Neural progenitor cell (in vitro differentiated cells): ENCODE measurements around the gene FCER2. TPM values are rescaled to one million over a fixed set of nuclear protein-coding genes. Genes with fewer than 3 reads are reported as not detected.
A peak's percentile ranks its signal among the peaks of the same experiment; 100 is the strongest.
"Not testable (repeated sequence)": the region's sequence is repeated elsewhere in the genome, so short reads cannot be mapped to it uniquely, and the experiment has no call there.

Experiments
- DNase-seq: peaks from one replicate; pipeline ENCODE4 v3.0.0-alpha.2; 2016; ENCODE audit warnings: low spot score
- H2AFZ ChIP-seq: fragments of 200-600 bp; sonication (generic); replicated peaks from 2 replicates; pipeline ENCODE4 v1.6.1; 2016; ENCODE audit warnings: antibody characterized with exemption
- H3F3A ChIP-seq: fragments of 200-600 bp; sonication (generic); 2 replicates; pipeline ENCODE4 v1.6.1; 2016; ENCODE audit warnings: antibody characterized with exemption, low read depth
- H3K27ac ChIP-seq: fragments of 200-600 bp; sonication (generic); 2 replicates; pipeline ENCODE4 v1.5.1; 2016; ENCODE audit warnings: mild to moderate bottlenecking
- H3K27me3 ChIP-seq: fragments of 200-600 bp; sonication (generic); 2 replicates; pipeline ENCODE4 v1.6.1; 2016; ENCODE audit warnings: mild to moderate bottlenecking, moderate library complexity
- H3K36me3 ChIP-seq: fragments of 200-600 bp; sonication (generic); 2 replicates; pipeline ENCODE4 v1.5.1; 2016
- H3K4me1 ChIP-seq: fragments of 200-600 bp; sonication (generic); 2 replicates; pipeline ENCODE4 v1.6.1; 2016; ENCODE audit warnings: mixed run types
- H3K4me2 ChIP-seq: fragments of 200-600 bp; sonication (generic); 2 replicates; pipeline ENCODE4 v1.6.1; 2016
- H3K4me3 ChIP-seq: fragments of 200-600 bp; sonication (generic); 2 replicates; pipeline ENCODE4 v1.5.1; 2016
- H3K79me2 ChIP-seq: fragments of 200-600 bp; sonication (generic); 2 replicates; pipeline ENCODE4 v1.6.1; 2016; ENCODE audit warnings: low read depth
- H3K9ac ChIP-seq: fragments of 200-600 bp; sonication (generic); 2 replicates; pipeline ENCODE4 v1.6.1; 2016
- H3K9me3 ChIP-seq: fragments of 200-600 bp; sonication (generic); 2 replicates; pipeline ENCODE4 v1.5.1; 2016; ENCODE audit warnings: low read depth
- H4K20me1 ChIP-seq: fragments of 200-600 bp; sonication (generic); 2 replicates; pipeline ENCODE4 v1.6.1; 2016; ENCODE audit warnings: low read depth
- H3K27ac Mint-ChIP-seq: 3 replicates; pipeline ENCODE4 v1.8.0; 2021; ENCODE audit warnings: mixed read lengths
- H3K27me3 Mint-ChIP-seq: 2 replicates; pipeline ENCODE4 v1.8.0; 2022; ENCODE audit warnings: low read depth, mild to moderate bottlenecking, inconsistent platforms, moderate library complexity, mixed read lengths; ENCODE audit not compliant: insufficient read depth
- H3K36me3 Mint-ChIP-seq: 3 replicates; pipeline ENCODE4 v1.8.0; 2021; ENCODE audit warnings: mixed read lengths
- H3K4me1 Mint-ChIP-seq: 3 replicates; pipeline ENCODE4 v1.8.0; 2021; ENCODE audit warnings: mixed read lengths
- H3K4me3 Mint-ChIP-seq: 3 replicates; pipeline ENCODE4 v1.8.0; 2021; ENCODE audit warnings: mild to moderate bottlenecking, moderate library complexity, mixed read lengths
- H3K9me3 Mint-ChIP-seq: 3 replicates; pipeline ENCODE4 v1.8.0; 2020; ENCODE audit warnings: mixed read lengths
- EZH2 ChIP-seq: fragments of 200-600 bp; sonication (generic); IDR thresholded peaks from 2 replicates; pipeline ENCODE4 v1.6.1; 2017; ENCODE audit warnings: antibody characterized with exemption, mild to moderate bottlenecking, moderate library complexity
- EZH2phosphoT487 ChIP-seq: fragments of 200-600 bp; sonication (generic); IDR thresholded peaks from 2 replicates; pipeline ENCODE4 v1.6.1; 2017; ENCODE audit warnings: antibody characterized with exemption
- total RNA-seq: library from RNA; depleted of rRNA; stranded (reverse); fragments of >200 nt; gene quantifications from 2 replicates; pipeline ENCODE4 v1.2.3, GENCODE V29; 2015; ENCODE audit warnings: low replicate concordance
- TF ChIP-seq, protein P1 (sequence below): fragments of 200-600 bp; sonication (generic); IDR thresholded peaks from 2 replicates; pipeline ENCODE4 v1.5.1; 2017; ENCODE audit warnings: antibody characterized with exemption, mild to moderate bottlenecking

FCER2 gene
- total RNA-seq, 1 donor from 2014 or later, result not detected

DNA sequence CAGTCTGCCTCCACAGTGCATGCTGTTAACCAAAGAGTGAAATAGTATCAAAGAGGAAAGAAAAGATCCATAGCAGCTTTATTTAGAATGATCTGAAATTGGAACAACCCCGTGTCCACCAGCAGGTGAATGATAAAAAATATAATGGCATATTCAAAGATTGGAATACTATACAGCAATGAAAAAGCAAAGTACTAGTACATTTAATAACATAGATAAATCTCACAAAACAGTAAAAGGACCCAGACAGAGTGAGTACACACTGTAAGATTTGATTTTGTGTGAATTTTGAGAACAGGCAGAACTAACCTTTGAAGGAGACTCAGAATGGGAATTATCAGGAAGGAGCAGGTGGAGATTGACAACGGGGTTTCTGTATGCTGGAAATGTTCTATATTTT, 46.2 kb upstream of the FCER2 start:
- no peak overlapping the region for H2AFZ ChIP-seq
- H3K4me2 ChIP-seq, result no peak overlapping the region
- TF ChIP-seq, protein P1, sequence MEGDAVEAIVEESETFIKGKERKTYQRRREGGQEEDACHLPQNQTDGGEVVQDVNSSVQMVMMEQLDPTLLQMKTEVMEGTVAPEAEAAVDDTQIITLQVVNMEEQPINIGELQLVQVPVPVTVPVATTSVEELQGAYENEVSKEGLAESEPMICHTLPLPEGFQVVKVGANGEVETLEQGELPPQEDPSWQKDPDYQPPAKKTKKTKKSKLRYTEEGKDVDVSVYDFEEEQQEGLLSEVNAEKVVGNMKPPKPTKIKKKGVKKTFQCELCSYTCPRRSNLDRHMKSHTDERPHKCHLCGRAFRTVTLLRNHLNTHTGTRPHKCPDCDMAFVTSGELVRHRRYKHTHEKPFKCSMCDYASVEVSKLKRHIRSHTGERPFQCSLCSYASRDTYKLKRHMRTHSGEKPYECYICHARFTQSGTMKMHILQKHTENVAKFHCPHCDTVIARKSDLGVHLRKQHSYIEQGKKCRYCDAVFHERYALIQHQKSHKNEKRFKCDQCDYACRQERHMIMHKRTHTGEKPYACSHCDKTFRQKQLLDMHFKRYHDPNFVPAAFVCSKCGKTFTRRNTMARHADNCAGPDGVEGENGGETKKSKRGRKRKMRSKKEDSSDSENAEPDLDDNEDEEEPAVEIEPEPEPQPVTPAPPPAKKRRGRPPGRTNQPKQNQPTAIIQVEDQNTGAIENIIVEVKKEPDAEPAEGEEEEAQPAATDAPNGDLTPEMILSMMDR, result no peak
- TF ChIP-seq EZH2 (no peak), EZH2phosphoT487 (no peak)
- H3K4me1 Mint-ChIP-seq, result no peaks in the 10 kb centered on the region
- H3K27me3 ChIP-seq, result peaks cover 4% of the 10 kb centered on the region
- no peaks in the 10 kb centered on the region for H3K4me1 ChIP-seq
- H4K20me1 ChIP-seq, result no peaks in the 10 kb centered on the region
- H3K27me3 Mint-ChIP-seq, result peaks cover 19% of the 10 kb centered on the region
- no peak for DNase-seq
- no peak overlapping the region for H3K27ac ChIP-seq
- peaks cover 8% of the 10 kb centered on the region for H3K9me3 Mint-ChIP-seq
- no peaks in the 10 kb centered on the region for H3F3A ChIP-seq
- H3K4me3 Mint-ChIP-seq, result no peak overlapping the region
- H3K79me2 ChIP-seq, result no peaks in the 10 kb centered on the region
- no peak overlapping the region for H3K9ac ChIP-seq
- no peaks in the 10 kb centered on the region for H3K9me3 ChIP-seq
- no peaks in the 10 kb centered on the region for H3K36me3 Mint-ChIP-seq
- H3K27ac Mint-ChIP-seq, result no peak overlapping the region
- H3K36me3 ChIP-seq, result no peaks in the 10 kb centered on the region
- no peak overlapping the region for H3K4me3 ChIP-seq

DNA sequence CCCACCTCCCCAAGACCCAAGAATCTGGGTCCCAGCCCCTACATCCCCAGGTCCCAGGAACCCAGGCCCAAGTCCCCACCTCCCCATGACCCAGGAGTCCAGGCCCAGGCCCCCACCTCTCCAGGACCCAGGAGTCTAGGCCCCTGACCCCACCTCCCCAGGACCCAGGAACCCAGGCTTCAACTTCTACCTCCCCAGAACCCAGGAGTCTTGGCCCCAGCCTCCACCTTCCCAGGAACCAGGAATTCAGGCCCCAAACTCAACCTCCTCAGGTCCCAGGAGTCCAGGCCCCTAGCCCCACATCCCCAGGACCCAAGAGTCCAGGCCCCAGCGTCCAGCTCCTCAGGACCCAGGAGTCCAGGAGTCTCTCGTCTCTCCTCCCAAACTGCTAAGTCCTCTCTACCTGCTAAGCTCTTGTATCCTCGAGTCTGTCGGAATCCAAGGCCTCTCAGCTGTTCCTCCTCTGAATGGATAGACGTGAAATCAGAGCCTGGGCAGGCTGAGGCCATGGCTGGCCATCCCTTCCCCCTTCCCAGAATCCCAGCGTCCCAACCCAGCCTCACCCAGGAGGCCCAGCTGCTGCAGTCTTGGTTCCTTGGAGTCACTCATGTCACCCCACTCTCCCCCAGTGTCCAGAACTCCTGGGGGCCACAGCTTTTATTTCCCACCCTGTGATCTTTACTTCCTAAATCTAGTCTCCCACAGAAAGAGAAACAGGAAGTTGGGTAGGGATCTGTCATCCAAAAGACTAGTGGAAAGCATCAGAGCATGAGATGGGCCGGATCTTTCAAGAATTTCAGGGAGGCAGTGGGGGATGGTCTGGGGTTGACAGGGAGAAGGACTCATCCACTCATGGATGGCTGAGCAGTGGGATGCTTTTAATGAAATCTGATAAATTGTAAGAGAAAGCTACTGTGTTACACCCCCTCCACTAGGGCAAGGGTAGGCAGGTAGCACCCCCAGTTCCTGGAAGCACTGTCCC, 45.3 kb upstream of the FCER2 start, which contains the start of gene CD209:
CD209 (minus strand) TSS at position 632 of the 982 bp plus-strand sequence; CDS start at position 609, 23 bp downstream.
- Histone ChIP-seq H3K4me1 (no peaks in the 10 kb centered on the region), H3K36me3 (no peaks in the 10 kb centered on the region), H2AFZ (no peak within 1 kb of the TSS), H3K27ac (no peak within 1 kb of the TSS), H3F3A (no peaks in the 10 kb centered on the region), H4K20me1 (no peaks in the 10 kb centered on the region), H3K27me3 (peaks cover 7% of the 10 kb centered on the region), H3K9ac (no peak within 1 kb of the TSS), H3K4me2 (no peak within 1 kb of the TSS), H3K9me3 (no peaks in the 10 kb centered on the region), H3K79me2 (no peaks in the 10 kb centered on the region), H3K4me3 (no peak within 1 kb of the TSS)
- peaks cover 7% of the 10 kb centered on the region for H3K9me3 Mint-ChIP-seq
- TF ChIP-seq, protein P1, result no peak
- TF ChIP-seq EZH2 (no peak), EZH2phosphoT487 (no peak)
- peak within 1 kb of the TSS; percentile 52 for H3K4me3 Mint-ChIP-seq
- no peak for DNase-seq
- H3K27me3 Mint-ChIP-seq, result peaks cover 22% of the 10 kb centered on the region
- no peaks in the 10 kb centered on the region for H3K4me1 Mint-ChIP-seq
- no peaks in the 10 kb centered on the region for H3K36me3 Mint-ChIP-seq
- H3K27ac Mint-ChIP-seq, result no peak within 1 kb of the TSS

DNA sequence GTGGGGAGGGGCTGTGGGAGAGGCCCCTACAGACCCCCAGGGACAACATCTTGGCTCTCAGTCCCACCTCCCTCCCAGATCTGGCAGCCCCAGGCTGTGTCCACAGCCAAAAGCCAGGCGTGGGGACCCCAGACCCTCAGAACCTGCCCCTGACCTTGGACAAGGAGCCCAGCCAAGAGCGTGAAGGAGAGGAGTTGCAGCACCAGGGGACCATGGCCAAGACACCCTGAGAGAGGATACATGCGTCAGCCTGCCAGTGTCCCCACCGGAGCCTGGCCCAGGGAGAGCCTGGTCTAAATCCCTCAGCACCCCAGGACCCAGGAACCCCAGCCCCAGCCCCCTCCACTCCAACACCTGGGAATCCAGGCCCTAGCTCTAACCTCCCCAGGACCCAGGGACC, 44.4 kb upstream of the FCER2 start:
- H3K9me3 Mint-ChIP-seq, H3K4me3 ChIP-seq, H3K4me2 ChIP-seq, H3K36me3 Mint-ChIP-seq, H3K9ac ChIP-seq, DNase-seq, H3K27ac ChIP-seq, H3K27ac Mint-ChIP-seq, H4K20me1 ChIP-seq, H3K4me1 ChIP-seq, H3K4me1 Mint-ChIP-seq, H2AFZ ChIP-seq, H3K9me3 ChIP-seq, H3K36me3 ChIP-seq, H3F3A ChIP-seq, H3K79me2 ChIP-seq, H3K4me3 Mint-ChIP-seq: not testable (repeated sequence)
- H3K27me3 Mint-ChIP-seq, result peaks cover 22% of the 10 kb centered on the region
- peaks cover 10% of the 10 kb centered on the region for H3K27me3 ChIP-seq
